HCT116 (cell line): Measurements from ENCODE around the gene KRT85. TPM values are rescaled to one million over a fixed set of nuclear protein-coding genes. Genes with fewer than 3 reads are reported as not detected.
A peak's percentile ranks its signal among the peaks of the same experiment; 100 is the strongest.

Source experiments
- ATAC-seq: fragments of 200-7000 bp; cut with Tn5 transposase; 2 replicates; pipeline ENCODE4 v1.9.1; 2020; ENCODE audit warnings: mild to moderate bottlenecking, moderate library complexity
- BruUV-seq: library from RNA; stranded (reverse); fragments of 400-500 nt; replicated peaks from 2 replicates; lab custom pipeline; 2021; lab: Mats Ljungman, UMichigan
- CTCF ChIA-PET: fragments of 300-600 bp; sonication (Branson Sonifier 250); formaldehyde crosslinking; loops from one replicate; lab custom pipeline; 2021; ENCODE audit warnings: antibody characterized with exemption; lab: Charles Lee
- POLR2A ChIA-PET: fragments of 300-600, 350-600 bp; sonication (Branson Sonifier 250); formaldehyde crosslinking; loops from one replicate; lab custom pipeline; 2021; ENCODE audit warnings: antibody characterized with exemption; lab: Charles Lee
- RAD21 ChIA-PET, 2 experiments: fragments of 300-600 bp; sonication (Branson Sonifier 250); formaldehyde crosslinking; loops; one replicate each; lab custom pipeline; 2023; ENCODE audit warnings: low total read pairs in 2 of 2; ENCODE audit not compliant: uncharacterized antibody in 2 of 2, unreplicated experiment in 2 of 2, low non-redundant PET in 1 of 2; lab: Charles Lee
- DNase-seq: peaks from one replicate; pipeline ENCODE4 v3.0.0-alpha.2; 2010; ENCODE audit warnings: low read depth, low spot score
- H2AFZ ChIP-seq: fragments of 200-600 bp; shearing (Covaris generic), sonication (generic); 2 replicates; pipeline ENCODE4 v1.6.1; 2017; ENCODE audit warnings: low read depth, mixed run types, mixed read lengths, antibody characterized with exemption, low read length; ENCODE audit not compliant: poor library complexity, severe bottlenecking
- H3K27ac ChIP-seq: 2 replicates; pipeline ENCODE4 v1.5.1; 2012; ENCODE audit warnings: low read depth, low read length
- H3K27me3 ChIP-seq: fragments of 200-600 bp; sonication (generic); 2 replicates; pipeline ENCODE4 v1.6.1; 2016; ENCODE audit warnings: mixed run types, low read length, mixed read lengths; ENCODE audit not compliant: insufficient read depth
- H3K36me3 ChIP-seq, 2 experiments: fragments of 200-500 bp in 1 of 2; fragments of 200-600 bp in 1 of 2; sonication (Bioruptor generic) in 1 of 2; sonication (generic) in 1 of 2; 2 replicates each; pipeline versions ENCODE4 v1.5.1 to v1.6.1; 2014 to 2016; ENCODE audit warnings: low read length in 2 of 2, inconsistent platforms in 1 of 2, mixed read lengths in 1 of 2, mixed run types in 1 of 2; ENCODE audit not compliant: insufficient read depth in 2 of 2, control insufficient read depth in 1 of 2
- H3K4me1 ChIP-seq, 2 experiments: fragments of 200-600 bp in 1 of 2; sonication (generic) in 1 of 2; 2 replicates each; pipeline versions ENCODE4 v1.5.1 to v1.6.1; 2012 to 2017; ENCODE audit warnings: low read length in 2 of 2, inconsistent platforms in 1 of 2, mild to moderate bottlenecking in 1 of 2, mixed read lengths in 1 of 2, mixed run types in 1 of 2, moderate library complexity in 1 of 2; ENCODE audit not compliant: insufficient read depth in 2 of 2, control insufficient read depth in 1 of 2
- H3K4me2 ChIP-seq: fragments of 200-600 bp; sonication (generic); 2 replicates; pipeline ENCODE4 v1.6.1; 2017; ENCODE audit warnings: mixed run types, low read length, mixed read lengths
- H3K4me3 ChIP-seq, 2 experiments: fragments of 200-600 bp in 1 of 2; sonication (generic) in 1 of 2; replicated peaks in 1 of 2; 2 replicates each; pipeline ENCODE4 v1.5.1; 2011 to 2016; ENCODE audit warnings: low read length in 2 of 2, control low read depth in 1 of 2, low read depth in 1 of 2, mild to moderate bottlenecking in 1 of 2, mixed read lengths in 1 of 2, mixed run types in 1 of 2
- H3K79me2 ChIP-seq: fragments of 200-600 bp; sonication (generic); 2 replicates; pipeline ENCODE4 v1.6.1; 2017; ENCODE audit warnings: mild to moderate bottlenecking, mixed run types, low read length, moderate library complexity, mixed read lengths; ENCODE audit not compliant: insufficient read depth
- H3K9ac ChIP-seq: fragments of 200-600 bp; sonication (generic); 2 replicates; pipeline ENCODE4 v1.6.1; 2016; ENCODE audit warnings: low read length, mixed read lengths
- H3K9me2 ChIP-seq: fragments of 200-600 bp; sonication (generic), shearing (Covaris generic); 2 replicates; pipeline ENCODE4 v1.6.1; 2017; ENCODE audit warnings: mixed run types, mild to moderate bottlenecking, moderate library complexity; ENCODE audit not compliant: insufficient read depth
- H3K9me3 ChIP-seq, 2 experiments: fragments of 200-500 bp in 1 of 2; fragments of 200-600 bp in 1 of 2; sonication (Bioruptor generic) in 1 of 2; sonication (generic) in 1 of 2; 2 replicates each; pipeline ENCODE4 v1.6.1; 2014 to 2017; ENCODE audit warnings: low read length in 2 of 2, mixed read lengths in 2 of 2, inconsistent platforms in 1 of 2, low read depth in 1 of 2, mild to moderate bottlenecking in 1 of 2, mixed run types in 1 of 2, moderate library complexity in 1 of 2; ENCODE audit not compliant: control insufficient read depth in 1 of 2, insufficient read depth in 1 of 2
- H4K20me1 ChIP-seq: fragments of 200-600 bp; sonication (generic), shearing (Covaris generic); 2 replicates; pipeline ENCODE4 v1.6.1; 2017; ENCODE audit warnings: mixed run types, mild to moderate bottlenecking, moderate library complexity; ENCODE audit not compliant: insufficient read depth
- CBX3 ChIP-seq: IDR thresholded peaks from 2 replicates; pipeline ENCODE4 v1.6.1; 2012; ENCODE audit warnings: low read depth
- CEBPB ChIP-seq: IDR thresholded peaks from 2 replicates; pipeline ENCODE4 v1.6.1; 2012; ENCODE audit warnings: low read depth
- EGR1 ChIP-seq: IDR thresholded peaks from 2 replicates; pipeline ENCODE4 v1.6.1; 2012; ENCODE audit warnings: low read depth
- EZH2 ChIP-seq: fragments of 200-600 bp; sonication (generic); IDR thresholded peaks from 2 replicates; pipeline ENCODE4 v1.6.1; 2017; ENCODE audit warnings: antibody characterized with exemption, mixed run types
- EZH2phosphoT487 ChIP-seq: fragments of 200-600 bp; IDR thresholded peaks from 2 replicates; pipeline ENCODE4 v1.6.1; 2018; ENCODE audit warnings: antibody characterized with exemption, borderline replicate concordance
- FOSL1 ChIP-seq: IDR thresholded peaks from 2 replicates; pipeline ENCODE4 v1.6.1; 2012; ENCODE audit warnings: low read depth
- JUND ChIP-seq: IDR thresholded peaks from 2 replicates; pipeline ENCODE4 v1.6.1; 2012
- POLR2A ChIP-seq: IDR thresholded peaks from 2 replicates; pipeline ENCODE4 v1.7.0; 2011; ENCODE audit warnings: borderline replicate concordance; ENCODE audit not compliant: insufficient read depth, insufficient read length; ENCODE audit errors: extremely low read depth
- RAD21 ChIP-seq: IDR thresholded peaks from 2 replicates; pipeline ENCODE4 v1.6.1; 2012; ENCODE audit warnings: low read depth, mild to moderate bottlenecking
- SIN3A ChIP-seq: IDR thresholded peaks from 2 replicates; pipeline ENCODE4 v1.6.1; 2012; ENCODE audit warnings: low read depth
- SRF ChIP-seq: IDR thresholded peaks from 2 replicates; pipeline ENCODE4 v1.6.1; 2012; ENCODE audit warnings: low read depth
- ZFX ChIP-seq: fragments of 450-650 bp; IDR thresholded peaks from 2 replicates; pipeline ENCODE4 v1.6.1; 2017
- ZNF274 ChIP-seq: fragments of 200-500 bp; sonication (Bioruptor generic); IDR thresholded peaks from 2 replicates; pipeline ENCODE4 v1.6.1; 2014; ENCODE audit warnings: mild to moderate bottlenecking, low read depth, low read length, inconsistent platforms
- intact Hi-C: fragments of 100-400 bp; cut with micrococcal nuclease; formaldehyde crosslinking; loops from 2 replicates; pipeline ENCODE4 v1.10.0; 2022
- total RNA-seq: library from RNA; stranded (reverse); gene quantifications from one replicate; pipeline ENCODE4 v1.2.1, GENCODE V29; 2021; ENCODE audit not compliant: unreplicated experiment
- TF ChIP-seq, protein P1 (sequence below), 3 experiments: fragments of 200-600 bp in 1 of 3; sonication (generic) in 1 of 3; IDR thresholded peaks in 2 of 3; conservative IDR thresholded peaks in 1 of 3; 2 replicates each; pipeline ENCODE4 v1.5.1; 2012 to 2017; ENCODE audit warnings: low read depth in 2 of 3, low read length in 2 of 3, antibody characterized with exemption in 1 of 3, borderline replicate concordance in 1 of 3, control low read depth in 1 of 3, mild to moderate bottlenecking in 1 of 3, mixed read lengths in 1 of 3, mixed run types in 1 of 3, moderate library complexity in 1 of 3; ENCODE audit not compliant: insufficient read depth in 1 of 3
- TF ChIP-seq, protein P2 (sequence below): IDR thresholded peaks from 2 replicates; pipeline ENCODE4 v1.6.1; 2012
- TF ChIP-seq, protein P3 (sequence below): IDR thresholded peaks from 2 replicates; pipeline ENCODE4 v1.6.1; 2012

The KRT85 gene
- total RNA-seq, 1 experiment from 2014 or later, result not detected

DNA sequence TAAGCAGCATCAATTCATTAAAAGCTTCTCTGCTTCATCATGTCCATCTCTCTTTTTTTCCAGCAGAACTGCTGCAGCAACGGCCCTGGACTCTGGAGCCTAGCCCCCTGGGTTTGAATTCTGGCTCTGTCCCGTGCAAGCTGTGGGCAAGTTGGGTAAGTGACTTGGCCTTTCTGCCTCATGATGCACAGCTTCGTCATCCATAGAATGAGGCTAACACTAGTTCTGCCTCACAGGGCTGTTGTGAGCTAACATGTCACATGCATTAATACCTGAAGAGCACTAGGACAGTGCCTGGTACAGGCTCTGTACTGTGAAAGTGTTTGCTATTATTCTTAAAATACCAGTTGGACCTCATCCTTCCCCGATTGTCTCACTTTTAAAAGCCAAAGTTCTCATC is 34.6 kb upstream of the KRT85 start:
- POLR2A ChIA-PET, result interaction anchor here (1.1 kb wide), 1 partner anchor 255 kb away, joined by 6 read pairs; no protein-coding TSS in a partner anchor
- CTCF ChIA-PET, result interaction anchor here (1.3 kb wide), 1 partner anchor 10 kb away, joined by 3 read pairs; no protein-coding TSS in a partner anchor

DNA sequence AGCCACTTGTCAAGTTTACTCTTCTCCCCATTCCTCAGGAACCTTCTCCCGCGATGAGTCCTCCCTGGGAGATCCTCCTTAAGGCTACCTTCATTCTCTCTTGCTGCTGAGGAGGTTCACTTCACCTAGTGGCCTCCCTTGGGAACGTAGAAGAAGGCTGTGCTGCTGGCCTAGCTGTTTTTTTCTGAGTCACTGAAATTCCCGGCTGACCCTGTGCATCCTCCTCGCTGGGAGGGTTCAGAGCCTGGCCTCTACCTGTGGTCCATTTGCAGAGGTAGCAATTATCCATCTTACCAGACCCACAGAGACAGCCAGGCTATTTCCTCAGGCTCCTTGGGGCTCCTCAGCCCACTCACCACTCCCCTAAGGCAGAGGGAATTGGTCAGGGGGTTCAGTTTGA is 34.2 kb upstream of the KRT85 start:
- no peak overlapping the region for H2AFZ ChIP-seq
- POLR2A ChIA-PET, result interaction anchor here (1.1 kb wide), 1 partner anchor 254 kb away, joined by 6 read pairs; no protein-coding TSS in a partner anchor
- DNase-seq (no peak), ATAC-seq (0 out of 2 replicates have a peak, but pooled peaks have one; percentile 44)
- no peak overlapping the region for H3K9ac ChIP-seq
- intact Hi-C loops, result no loop called here
- BruUV-seq, result no TSS peak
- no peaks in the 10 kb centered on the region for H3K79me2 ChIP-seq
- H3K27ac ChIP-seq, result no peak overlapping the region
- H3K4me1 ChIP-seq, result no peaks in the 10 kb centered on the region
- RAD21 ChIA-PET, result no interaction called here
- CTCF ChIA-PET, result no interaction called here
- H3K9me2 ChIP-seq, result no peaks in the 10 kb centered on the region
- H3K4me2 ChIP-seq, result no peak overlapping the region
- TF ChIP-seq ZFX, result no peak
- TF ChIP-seq EGR1, result no peak
- no peak for TF ChIP-seq EZH2phosphoT487
- TF ChIP-seq SIN3A, result no peak
- no peak for TF ChIP-seq FOSL1
- no peak for TF ChIP-seq CEBPB
- TF ChIP-seq JUND, result no peak
- TF ChIP-seq, protein P1, sequence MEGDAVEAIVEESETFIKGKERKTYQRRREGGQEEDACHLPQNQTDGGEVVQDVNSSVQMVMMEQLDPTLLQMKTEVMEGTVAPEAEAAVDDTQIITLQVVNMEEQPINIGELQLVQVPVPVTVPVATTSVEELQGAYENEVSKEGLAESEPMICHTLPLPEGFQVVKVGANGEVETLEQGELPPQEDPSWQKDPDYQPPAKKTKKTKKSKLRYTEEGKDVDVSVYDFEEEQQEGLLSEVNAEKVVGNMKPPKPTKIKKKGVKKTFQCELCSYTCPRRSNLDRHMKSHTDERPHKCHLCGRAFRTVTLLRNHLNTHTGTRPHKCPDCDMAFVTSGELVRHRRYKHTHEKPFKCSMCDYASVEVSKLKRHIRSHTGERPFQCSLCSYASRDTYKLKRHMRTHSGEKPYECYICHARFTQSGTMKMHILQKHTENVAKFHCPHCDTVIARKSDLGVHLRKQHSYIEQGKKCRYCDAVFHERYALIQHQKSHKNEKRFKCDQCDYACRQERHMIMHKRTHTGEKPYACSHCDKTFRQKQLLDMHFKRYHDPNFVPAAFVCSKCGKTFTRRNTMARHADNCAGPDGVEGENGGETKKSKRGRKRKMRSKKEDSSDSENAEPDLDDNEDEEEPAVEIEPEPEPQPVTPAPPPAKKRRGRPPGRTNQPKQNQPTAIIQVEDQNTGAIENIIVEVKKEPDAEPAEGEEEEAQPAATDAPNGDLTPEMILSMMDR (IDR thresholded peaks at IDR 0.05 in 2 of 3, conservative IDR thresholded peaks at IDR 0.05 in 1 of 3; ENCODE audit: borderline replicate concordance in 1 of 3, insufficient read depth in 1 of 3, low read depth in 2 of 3, low read length in 2 of 3), result no peak
- no peak for TF ChIP-seq POLR2A
- TF ChIP-seq, protein P2, sequence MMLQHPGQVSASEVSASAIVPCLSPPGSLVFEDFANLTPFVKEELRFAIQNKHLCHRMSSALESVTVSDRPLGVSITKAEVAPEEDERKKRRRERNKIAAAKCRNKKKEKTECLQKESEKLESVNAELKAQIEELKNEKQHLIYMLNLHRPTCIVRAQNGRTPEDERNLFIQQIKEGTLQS, result no peak
- no peak for TF ChIP-seq CBX3
- no peak for TF ChIP-seq RAD21
- no peak for TF ChIP-seq SRF
- TF ChIP-seq ZNF274, result no peak
- TF ChIP-seq EZH2, result no peak
- H3K4me3 ChIP-seq, result no peak overlapping the region
- H3K36me3 ChIP-seq, result no peaks in the 10 kb centered on the region
- H4K20me1 ChIP-seq, result no peaks in the 10 kb centered on the region
- no peaks in the 10 kb centered on the region for H3K9me3 ChIP-seq
- H3K27me3 ChIP-seq, result no peaks in the 10 kb centered on the region

More for the DNA sequence above, 34.6 kb upstream of the KRT85 start:
- Histone ChIP-seq H3K9me3 (no peaks in the 10 kb centered on the region), H4K20me1 (no peaks in the 10 kb centered on the region), H3K27ac (no peak overlapping the region), H2AFZ (no peak overlapping the region), H3K9me2 (no peaks in the 10 kb centered on the region), H3K4me3 (no peak overlapping the region), H3K4me1 (no peaks in the 10 kb centered on the region), H3K4me2 (no peak overlapping the region), H3K79me2 (no peaks in the 10 kb centered on the region), H3K27me3 (no peaks in the 10 kb centered on the region), H3K9ac (no peak overlapping the region), H3K36me3 (no peaks in the 10 kb centered on the region)
- no TSS peak for BruUV-seq
- RAD21 ChIA-PET, result no interaction called here
- ATAC-seq (no peak), DNase-seq (no peak)
- TF ChIP-seq, protein P3, sequence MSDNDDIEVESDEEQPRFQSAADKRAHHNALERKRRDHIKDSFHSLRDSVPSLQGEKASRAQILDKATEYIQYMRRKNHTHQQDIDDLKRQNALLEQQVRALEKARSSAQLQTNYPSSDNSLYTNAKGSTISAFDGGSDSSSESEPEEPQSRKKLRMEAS, result no peak
- TF ChIP-seq JUND (no peak), SIN3A (no peak)
- intact Hi-C loops, result no loop called here
